GM21447 (cell line): ENCODE data around the gene RXYLT1.
A peak's percentile ranks its signal among the peaks of the same experiment; 100 is the strongest.
"Not testable (repeated sequence)": the region's sequence is repeated elsewhere in the genome, so short reads cannot be mapped to it uniquely, and the experiment has no call there.

Source experiments
- ATAC-seq: cut with Tn5 transposase; IDR thresholded peaks from one replicate; pipeline ENCODE4 v1.9.1; 2021; ENCODE audit not compliant: unreplicated experiment

The RXYLT1 gene

GRCh38 chr12:63779498-63780481 lies at the start of gene RXYLT1:
Gene RXYLT1 (plus strand): TSS chr12:63779909. CDS start chr12:63779961, 52 bp downstream.
- peak; percentile 92 for ATAC-seq

GRCh38 chr12:63732779-63733178 lies 46.9 kb upstream of the RXYLT1 start:
- not testable (repeated sequence) for ATAC-seq

GRCh38 chr12:63733585-63733984 lies 46.1 kb upstream of the RXYLT1 start:
- not testable (repeated sequence) for ATAC-seq

DNA sequence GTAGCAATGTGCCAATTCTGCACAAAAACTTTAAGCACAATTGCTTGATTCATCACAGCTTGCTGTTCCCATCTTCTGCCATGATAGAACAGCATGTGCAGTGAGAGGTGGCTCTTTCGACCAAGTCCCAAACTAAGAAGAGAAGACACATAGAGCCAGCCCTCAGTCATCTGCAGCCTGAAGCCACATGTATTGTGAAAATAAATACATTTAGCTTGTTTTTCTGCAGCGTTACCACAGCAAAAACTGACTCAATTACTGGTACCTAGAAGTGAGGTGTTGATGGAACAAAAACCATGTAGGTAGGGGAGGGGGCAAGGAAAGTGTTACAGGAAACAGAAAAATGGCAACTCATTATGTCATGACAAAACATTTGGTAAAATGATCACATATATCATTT lies 39.2 kb upstream of the RXYLT1 start:
- ATAC-seq, result not testable (repeated sequence)

- not testable (repeated sequence) for ATAC-seq
Observed at GRCh38 chr12:63741431-63741830, 38.3 kb upstream of the RXYLT1 start.

DNA sequence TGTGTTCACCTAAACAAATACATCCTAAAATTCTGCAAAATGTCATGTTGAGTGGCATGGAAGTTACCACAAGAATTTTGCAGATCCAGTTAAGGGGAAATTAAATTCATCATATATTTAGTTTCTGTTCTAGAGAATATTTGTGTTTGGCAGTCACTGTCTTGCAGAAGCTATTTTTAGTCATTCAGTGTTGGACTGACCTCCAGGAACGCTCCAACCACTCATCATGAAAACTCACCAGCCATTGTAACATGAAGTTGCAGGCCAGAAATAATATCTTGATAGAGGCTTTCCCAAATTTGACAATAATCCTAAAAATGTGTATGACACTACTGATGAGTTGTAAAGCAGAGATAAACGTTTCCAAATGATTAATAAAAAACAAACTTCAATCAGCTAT lies 35.6 kb upstream of the RXYLT1 start:
- ATAC-seq, result not testable (repeated sequence)

- not testable (repeated sequence) for ATAC-seq
Observed at GRCh38 chr12:63746470-63746869, 33.2 kb upstream of the RXYLT1 start.

- not testable (repeated sequence) for ATAC-seq
Observed at GRCh38 chr12:63747136-63747535, 32.6 kb upstream of the RXYLT1 start.

- ATAC-seq, result no peak
Observed at GRCh38 chr12:63747553-63747952, 32.2 kb upstream of the RXYLT1 start.

DNA sequence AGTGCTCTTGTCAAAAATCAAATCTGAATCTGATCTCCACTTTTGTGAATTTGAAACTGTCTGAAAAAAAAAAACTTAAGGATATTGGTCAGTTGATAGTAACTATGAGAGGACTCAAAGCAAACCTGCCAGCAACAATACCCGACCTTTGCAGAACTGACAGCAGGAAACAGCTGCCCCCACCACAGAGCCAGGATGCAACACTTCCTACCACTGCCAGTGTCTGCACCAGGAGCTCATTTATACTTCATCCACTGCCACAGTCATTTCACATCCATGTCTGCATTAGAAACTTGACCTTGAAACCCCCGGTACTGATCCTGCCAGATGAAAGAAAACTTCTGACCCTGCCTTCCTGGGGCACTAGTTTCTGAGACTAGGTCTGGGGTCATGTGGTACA lies 27.4 kb upstream of the RXYLT1 start:
- no peak for ATAC-seq

GRCh38 chr12:63752841-63753240 lies 26.9 kb upstream of the RXYLT1 start:
- no peak for ATAC-seq

DNA sequence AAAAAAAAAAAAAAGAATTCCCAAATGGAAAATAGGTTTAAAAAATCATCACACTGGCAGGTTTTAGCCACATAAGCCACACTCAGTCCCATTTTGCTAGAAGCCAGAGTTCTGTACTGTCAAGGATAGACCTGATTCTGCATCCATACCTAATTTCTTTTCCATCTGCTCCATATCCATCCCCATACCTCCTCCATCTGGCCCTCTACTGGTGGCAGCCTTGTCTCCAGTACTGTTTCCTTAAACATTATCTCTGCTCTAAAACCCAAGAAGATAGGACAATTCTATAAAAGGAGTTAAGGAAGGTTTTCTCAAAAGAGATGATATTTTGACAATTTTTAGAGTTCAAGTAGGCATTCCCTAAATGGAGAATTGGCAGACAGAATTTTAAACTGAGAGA lies 26.0 kb upstream of the RXYLT1 start:
- ATAC-seq, result no peak

DNA sequence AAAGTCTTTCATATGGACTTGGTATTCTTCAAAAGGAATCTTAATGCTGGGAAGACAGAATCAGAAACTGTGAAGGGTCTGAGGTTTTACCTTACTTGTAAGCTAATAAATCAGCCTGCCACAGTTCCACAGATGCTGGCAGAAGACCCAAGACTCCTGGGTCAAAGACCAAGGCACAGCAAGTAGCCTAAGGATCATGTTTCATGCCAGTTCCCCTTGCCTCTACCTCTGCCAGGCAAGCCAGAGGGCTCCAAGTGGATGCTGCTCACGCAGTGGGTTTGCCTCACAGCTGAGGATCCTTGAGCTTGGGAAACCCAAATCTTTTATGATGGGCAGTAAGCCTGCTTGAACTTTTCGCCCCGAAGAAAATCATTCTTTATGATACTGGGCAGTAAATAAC lies 15.2 kb upstream of the RXYLT1 start:
- no peak for ATAC-seq

GRCh38 chr12:63766498-63766897 lies 13.2 kb upstream of the RXYLT1 start:
- no peak for ATAC-seq

DNA sequence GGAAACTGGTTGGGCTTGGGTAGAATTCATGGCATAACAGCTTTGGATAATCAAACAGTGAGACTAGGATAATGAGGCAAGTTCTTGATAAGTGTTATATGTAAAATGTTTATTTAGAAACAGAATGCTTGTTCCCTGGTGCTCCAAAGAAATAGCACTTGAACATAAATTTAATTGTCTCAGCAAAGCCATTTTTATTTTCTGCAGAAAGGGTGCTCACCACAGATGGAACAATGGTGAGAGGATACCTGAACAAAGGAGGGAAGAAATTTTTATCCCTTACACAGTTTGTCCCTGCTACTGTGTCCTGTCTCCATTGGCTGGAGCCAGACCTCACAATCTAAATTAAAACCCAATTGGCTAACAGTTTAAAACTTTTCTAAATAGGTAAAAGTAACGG lies 9.3 kb upstream of the RXYLT1 start:
- ATAC-seq, result no peak

DNA sequence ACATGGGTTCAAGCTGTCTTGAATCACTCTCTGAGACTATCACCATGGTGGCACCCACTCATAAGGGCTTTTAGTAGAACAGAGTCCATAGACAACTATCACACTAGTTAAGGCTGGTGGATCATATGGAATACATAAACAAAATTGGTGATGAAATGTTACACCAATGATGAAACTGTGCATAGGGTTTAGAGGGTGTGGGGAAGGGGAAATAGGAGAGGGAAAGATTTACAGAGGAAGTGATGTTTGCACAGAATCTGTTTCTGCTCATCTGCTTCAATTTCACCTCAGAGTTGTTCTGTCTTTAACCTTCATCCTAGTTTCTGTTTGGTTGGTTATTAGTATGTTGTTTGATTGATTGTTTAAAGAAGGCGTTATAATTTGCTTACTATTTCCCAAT lies 2.4 kb upstream of the RXYLT1 start:
- no peak for ATAC-seq

GRCh38 chr12:63782466-63782865 lies 2.8 kb downstream of the RXYLT1 start:
- no peak for ATAC-seq

GRCh38 chr12:63787306-63787705 lies 7.6 kb downstream of the RXYLT1 start:
- no peak for ATAC-seq

DNA sequence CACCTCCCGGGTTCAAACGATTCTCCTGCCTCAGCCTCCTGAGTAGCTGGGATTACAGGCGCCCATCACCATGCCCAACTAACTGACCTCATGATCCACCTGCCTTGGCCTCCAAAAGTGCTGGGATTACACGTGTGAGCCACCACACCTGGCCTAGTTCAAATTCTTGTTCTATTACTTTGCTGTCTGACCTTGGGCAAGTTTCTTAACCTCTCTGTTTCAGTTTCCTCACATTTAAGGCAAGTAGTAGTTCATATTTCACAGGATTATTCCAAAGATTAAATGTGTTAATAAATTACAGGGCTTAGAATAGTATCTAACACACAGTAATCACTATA lies 10.9 kb downstream of the RXYLT1 start:
- ATAC-seq, result no peak

- no peak for ATAC-seq
Observed at GRCh38 chr12:63792338-63792737, 12.6 kb downstream of the RXYLT1 start.

GRCh38 chr12:63795032-63795687 lies 15.5 kb downstream of the RXYLT1 start:
- ATAC-seq, result no peak

- no peak for ATAC-seq
Observed at GRCh38 chr12:63795944-63796343, 16.2 kb downstream of the RXYLT1 start.
